NCI-H2227 (cell line): Measurements from ENCODE around the gene RAD51B.

Experiments
- DNase-seq: peaks from one replicate; lab custom pipeline; 2025; ENCODE audit not compliant: unreplicated experiment; lab: John Stamatoyannopoulos, UW

The RAD51B gene

DNA sequence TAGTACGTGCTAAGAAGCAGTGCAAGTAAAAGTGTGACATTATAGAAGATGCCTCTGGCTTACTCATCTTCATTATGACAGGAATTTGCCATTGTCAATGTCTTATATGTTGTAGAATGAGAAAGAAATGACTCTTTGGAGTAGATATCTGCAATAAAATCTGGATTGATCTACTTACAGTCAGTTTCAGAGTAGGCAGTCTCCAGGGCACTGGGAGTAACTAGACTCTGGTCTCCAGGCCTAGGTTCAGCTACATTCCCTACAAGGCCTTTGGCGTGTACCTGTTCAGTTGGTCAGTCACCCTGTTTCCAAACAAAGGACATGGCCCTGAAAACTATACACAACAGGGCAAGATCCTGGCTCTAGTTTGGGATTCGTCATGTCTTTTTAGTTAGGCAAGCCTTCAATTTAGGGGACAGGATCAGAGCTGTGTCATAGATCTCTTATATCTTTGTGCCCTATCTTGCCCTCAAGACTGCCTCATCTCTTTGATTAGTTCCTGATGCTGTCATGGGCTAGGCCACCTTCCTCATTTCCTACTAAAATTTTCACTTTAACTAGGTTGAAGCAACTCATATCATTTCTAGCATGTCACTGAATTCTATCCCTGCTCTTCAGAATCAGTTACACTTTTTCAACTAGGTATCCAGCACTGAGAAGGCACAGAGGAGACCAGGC, 410.0 kb downstream of the RAD51B start:
- no peak for DNase-seq

DNA sequence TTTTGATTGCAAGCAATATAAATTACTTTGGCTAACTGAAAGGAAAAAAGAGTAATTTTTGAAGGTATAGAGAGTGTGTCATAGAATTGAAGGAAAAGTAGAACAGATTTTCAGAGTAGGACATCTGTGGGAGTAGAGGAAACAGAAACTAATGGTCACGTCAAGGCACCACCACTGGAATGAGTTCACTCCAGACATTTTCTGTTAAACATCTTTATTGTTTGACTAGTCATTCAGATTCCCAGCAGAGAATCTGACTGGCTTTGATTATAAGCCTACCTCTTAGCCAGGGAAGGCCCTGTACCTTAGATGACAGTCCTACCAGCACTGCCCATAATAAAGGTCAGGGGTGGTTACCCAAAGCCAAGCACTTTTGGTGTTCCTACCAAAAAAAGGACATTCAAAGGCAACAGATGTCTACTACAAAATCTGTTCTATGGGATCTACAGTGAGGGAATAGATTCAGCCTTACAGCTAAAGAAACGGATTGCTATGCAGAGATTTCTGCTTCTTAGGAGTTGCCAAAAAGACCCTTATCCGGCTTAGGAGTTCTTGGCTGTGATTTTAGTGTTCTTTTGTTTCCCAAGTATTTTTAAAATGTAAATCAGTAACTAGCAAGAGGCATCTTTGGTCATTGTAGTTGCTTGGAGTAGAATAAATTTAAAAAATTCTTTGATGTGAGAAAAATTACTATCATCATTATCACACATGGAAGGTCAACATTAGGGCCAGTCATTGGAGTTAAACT, 410.8 kb downstream of the RAD51B start:
- no peak for DNase-seq

DNA sequence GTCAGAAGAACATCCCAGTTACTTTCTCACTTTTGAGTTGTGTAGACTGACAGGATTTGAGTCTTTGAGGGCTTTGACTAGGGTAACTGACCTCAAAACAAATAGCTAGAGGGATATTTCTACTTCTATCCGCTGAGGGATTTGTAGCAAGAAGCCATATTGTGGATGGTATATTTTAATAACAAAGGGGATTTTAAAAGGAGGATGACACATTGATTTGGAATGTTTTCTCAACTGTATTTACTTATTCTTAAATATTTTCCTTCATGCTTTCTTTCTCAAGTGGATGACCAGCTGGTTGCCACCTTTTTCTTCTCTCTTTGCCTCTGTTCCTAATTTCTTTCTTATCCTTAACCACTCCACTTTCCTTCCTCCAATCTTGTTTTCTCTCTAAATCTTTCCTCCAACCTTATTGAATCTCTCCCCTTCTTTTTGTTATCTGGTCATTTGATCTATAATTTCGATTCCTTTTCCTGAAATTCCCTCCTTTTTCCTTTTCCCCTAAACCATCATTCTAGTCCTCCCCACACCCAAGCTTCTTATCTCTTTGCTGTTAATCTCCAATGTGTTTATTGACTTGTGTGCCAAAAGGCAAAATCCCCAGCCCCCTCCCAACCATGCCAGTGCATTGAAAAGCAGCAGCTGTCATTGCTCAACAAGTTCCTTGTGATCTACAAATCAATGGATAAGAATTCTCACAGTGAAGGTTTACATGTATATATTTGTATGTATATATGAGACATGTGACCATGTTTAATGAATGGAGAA, 411.6 kb downstream of the RAD51B start:
- DNase-seq = no peak

DNA sequence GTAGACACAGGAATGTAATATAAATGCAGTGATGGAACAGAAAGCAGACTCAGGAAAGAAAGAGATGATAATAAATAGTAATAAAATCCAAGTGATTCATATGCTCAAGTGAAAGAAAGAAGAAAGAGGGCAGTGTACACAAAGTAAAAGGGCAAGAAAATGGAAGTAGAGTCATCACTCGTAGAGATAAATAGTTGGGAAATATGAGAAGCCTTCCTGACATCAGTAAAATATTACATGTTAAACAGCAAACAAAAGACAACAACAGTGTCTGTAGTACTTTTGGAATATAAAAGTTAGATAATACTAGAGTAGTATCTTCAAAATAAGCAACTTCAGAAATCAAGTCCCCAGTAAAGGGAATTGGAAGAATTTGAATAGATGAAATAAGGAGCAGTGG, 412.3 kb downstream of the RAD51B start:
- no peak for DNase-seq

DNA sequence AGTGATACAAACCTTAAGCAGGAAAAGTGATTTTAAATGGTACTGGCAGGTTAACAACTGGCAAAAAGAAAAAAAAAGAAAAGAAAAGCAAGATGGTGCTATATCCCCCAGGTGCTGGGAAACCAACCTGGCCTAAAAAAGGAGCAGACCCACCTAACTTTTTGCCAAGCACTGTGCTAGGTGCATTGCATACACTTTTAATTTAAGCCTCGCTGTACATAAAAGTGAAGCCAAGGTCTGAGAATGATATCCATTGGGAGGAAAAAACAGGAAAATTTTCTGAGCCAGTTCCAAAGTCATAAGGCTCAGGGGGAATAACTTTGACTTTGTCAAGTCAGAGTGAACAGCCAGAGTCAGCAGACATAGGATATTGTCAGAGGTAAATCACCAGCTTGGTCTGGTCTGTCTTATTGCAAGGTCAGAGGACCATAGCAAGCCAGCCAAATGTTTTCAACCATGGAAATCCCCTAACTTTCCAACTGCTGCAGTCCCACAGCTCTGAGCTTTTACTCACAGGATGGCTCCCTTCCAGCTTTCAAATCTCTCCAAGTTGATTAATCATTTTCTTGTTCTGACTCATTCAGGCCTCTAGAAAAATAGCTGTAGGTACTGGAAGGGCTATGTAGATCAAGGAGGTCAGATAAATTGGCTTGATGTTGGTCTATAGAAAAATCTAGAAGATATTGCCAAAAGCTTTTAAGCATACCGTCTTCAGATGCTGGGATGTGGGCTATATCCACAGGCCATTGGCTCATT, 412.9 kb downstream of the RAD51B start:
- no peak for DNase-seq

DNA sequence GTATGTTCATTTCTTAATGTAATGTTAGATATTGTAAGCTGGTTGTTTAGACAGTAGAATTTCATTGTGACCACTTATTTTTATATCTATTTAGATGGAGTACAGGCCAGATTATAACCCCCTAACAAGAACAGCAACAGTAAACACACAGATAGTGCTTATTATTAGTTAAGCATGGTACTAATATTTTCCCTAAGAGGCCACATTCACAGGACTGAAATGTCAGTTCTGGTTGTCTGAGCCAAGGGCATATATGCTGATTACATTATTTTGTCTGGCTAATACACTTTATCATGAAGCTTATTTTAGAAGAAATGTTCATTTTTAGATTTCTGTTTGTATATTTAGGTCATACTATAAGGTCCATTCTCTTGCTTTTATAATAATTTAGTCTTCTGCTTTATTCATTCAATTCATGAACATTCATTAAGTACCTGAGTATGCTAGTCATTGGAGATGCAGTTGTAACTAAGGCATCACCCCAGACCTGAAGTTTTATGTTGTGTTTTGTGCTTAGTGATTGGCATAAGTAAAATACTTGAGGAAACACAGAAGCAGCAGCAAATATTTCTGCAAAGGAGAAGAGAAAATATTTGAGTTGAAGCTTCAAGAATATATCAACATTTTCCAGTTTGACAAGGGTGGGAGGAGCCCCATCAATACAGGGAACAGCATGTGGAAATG, 413.7 kb downstream of the RAD51B start:
- no peak for DNase-seq

DNA sequence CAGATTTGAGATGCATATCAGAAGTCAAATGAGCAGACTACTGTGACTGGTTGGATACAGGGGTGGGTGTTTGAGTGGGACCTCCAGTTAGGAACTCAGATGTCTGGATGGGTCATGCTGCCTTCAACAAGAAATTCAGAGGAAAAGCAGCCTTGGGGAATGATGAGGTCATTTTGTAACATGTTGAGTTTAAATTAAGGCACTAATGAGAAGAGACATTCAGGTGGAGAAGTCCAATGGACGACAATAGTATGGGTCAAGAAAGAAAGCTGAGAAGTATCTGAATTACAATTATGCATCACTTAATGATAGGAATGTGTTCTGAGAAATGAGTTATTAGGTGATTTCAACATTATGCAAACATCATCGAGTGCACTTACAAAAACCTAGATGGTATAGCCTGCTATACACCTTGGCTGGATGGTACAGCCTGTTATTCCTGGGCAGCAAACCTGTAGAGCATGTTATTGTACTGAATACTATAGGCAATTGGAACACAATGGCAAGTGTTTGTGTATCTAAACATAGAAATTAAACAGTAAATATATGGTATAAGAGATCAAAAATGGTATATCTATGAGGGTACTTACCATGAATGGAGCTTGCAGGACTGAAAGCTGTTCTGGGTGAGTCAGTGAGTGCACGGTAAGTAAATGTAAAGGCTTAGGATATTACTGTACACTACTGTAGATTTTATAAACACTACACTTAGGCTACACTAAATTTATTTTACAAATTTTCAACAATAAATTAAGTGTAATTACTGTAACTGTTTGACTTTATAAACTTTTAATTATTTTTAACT, 414.7 kb downstream of the RAD51B start:
- DNase-seq = no peak

DNA sequence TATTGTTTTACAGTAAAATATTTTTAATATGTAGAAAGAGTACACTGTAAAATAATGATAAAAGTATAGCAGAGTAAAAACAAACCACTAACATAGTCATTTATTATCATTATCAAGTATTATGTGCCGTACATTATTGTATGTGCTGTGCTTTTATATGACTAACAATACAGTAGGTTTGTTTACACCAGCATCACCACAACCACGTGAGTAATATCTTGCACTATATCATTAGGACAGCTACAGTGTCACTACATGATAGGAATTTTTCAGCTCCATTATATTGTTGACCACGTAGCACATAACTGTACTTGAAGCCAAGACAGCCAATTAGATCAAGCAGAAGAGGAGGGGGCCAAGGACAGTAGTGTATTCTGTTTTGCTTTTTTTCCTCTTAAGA, 415.4 kb downstream of the RAD51B start:
- no peak for DNase-seq

DNA sequence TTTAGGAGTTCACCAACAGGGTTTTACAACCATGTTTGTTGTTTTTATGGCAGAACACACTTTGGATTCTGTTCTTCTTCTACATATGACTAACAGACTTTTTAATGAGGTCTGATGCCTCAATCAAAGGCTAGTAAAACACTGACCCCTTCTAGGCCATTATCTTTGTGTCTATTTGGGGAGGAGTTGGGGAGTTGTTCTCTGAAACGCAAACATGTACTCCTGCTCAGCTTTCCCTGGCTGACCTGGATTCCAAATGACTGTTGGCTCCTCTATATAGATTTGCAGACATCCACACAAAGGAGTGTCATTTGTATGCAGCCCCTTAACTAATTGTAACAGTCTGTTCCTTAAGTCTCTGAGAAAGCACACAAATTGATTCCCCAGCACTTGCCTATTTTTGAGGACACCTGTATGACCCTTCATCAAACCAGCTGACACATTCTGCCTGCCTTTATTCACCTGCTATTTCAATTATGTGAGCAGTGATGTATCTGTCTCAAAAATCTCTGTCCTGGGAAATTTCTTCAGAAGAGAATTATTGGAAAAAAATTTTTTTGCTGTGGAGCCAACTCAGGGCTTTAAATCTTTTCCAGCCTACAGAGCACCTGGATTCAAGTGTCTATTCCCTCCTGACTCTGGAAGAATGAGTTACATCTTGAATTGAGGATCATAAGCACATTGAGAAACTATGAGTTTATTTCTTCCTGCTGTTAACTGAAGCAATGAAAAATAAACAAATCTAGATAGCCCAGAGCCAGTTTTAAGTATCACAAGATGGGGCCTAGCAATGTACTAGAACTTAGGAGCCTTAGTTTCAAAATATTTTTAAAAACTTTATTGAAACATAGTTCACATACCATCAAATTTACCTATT, 417.2 kb downstream of the RAD51B start:
- DNase-seq = no peak

DNA sequence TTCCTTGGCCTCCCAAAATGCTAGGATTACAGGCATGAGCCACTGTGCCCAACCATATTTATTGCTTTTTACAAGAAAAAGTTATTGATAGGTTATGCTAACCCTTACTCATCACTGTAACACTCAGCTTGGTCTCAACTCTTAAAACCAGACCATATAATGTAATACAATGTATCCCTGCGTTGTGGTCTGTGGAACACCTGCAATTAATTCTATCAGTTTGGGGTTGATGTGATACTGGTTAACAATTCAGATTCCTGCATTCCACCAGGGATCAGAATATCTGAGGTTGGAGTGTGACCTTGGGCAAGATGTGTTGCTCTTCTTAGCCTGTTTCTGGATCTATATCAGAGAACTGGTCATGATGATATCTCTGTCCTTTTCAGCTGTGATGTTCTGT, 419.0 kb downstream of the RAD51B start:
- no peak for DNase-seq

DNA sequence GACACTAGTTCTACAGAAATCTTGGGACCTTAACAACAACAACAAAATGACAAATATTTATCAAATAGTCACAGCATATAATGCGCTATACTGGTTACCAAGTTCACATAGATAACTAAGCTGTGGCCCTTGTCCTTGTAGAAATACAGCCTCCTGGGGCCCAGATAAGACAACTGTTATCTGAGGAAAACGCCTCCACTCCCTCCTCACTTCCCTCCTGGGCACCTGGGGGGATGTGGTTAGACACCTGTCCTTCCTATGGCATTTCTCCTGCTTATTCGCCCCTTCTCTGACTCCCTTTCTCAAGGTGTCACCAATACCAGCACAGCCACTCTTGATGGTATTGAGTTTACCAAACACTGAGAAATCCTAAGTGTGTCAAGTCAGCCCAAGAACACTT, 419.4 kb downstream of the RAD51B start:
- no peak for DNase-seq

DNA sequence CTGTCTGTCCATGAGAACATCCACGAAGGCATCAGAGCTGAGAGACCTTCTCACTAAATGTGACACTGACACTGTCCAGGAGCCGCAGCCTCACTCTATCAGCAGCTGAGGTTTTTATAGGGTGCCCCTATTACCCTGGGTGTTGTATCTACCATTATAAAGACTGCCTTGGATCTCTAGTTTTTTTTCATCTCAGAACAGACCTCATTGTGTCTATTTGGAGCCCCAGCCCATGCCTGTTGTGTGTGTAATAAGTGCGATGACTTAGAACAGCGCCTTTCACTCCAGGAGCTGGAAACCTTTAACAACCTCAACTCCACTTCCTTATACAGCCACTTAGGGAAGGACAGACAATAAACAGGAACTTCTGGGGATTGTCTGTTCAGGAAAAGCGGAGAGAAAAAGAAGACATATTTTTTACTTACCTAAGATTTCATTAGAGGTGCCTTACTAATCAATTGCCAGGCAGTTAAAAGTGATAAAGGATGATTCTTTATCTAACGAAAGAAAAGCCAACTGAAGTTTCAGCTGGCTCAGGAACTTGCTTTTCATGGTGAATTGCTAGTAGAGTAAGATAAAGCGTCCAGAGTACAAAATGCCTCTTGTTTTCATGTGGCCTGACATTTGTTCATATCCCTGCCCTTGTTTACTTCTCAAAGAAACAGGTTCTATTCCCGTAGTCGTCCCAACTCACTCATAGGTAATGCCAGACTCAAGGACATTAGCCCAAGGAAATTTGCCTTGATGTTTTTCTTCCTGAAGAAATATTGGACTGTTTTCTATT, 420.6 kb downstream of the RAD51B start:
- no peak for DNase-seq

DNA sequence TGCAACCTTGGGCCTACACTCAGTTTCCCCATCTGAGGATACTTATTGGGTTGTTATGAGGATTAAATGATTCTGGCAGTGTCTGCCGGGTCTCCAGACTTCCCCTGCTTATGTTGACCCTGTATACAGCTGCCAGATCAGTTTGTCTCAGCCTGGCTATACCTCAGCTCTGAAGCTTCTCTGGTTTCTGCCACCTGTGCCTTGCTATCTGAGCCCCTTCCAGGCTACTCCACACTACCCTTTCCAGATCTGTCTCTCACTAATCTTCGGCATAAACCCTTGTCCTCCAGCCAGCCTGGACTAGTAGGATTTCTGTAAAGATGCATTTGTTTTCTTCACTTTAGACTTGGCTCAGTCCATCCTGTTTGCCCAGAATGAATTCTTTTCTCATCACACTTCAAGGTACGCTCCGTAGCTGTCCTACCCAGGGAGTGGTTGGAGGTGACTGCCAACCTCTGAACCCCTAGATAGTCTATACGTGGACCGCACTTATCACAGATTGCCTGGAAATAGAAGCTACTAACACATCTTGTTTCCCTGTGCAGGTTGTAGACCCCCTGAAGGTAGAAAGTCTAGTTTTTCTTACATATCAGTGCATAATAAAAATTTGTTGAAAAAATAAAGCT, 422.4 kb downstream of the RAD51B start:
- no peak for DNase-seq

DNA sequence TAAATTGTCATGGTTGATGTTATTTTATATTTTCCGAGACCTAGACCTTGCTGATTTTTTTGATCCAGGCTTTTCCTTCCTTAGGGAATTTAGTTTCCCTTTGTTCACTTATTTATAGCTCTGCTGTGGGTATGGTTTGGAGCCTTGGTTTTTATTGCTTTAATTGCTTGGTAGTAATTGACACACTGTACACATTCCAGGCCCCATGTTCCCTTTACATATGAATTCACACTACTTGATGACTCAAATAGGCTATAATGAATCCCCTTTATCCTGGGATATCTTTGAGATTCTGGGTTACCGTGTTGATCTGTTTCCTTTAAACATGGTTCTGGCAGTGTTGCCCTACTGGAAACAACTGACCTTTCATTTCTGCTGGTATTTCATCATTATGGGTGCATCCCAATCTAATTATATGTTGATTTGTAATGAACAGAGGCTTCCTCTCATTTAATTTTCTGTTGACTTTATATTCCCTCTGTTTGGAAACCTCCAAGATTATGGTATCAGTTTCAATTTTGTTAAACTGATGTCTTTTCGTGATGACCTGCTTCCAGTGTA, 424.0 kb downstream of the RAD51B start:
- DNase-seq = no peak

DNA sequence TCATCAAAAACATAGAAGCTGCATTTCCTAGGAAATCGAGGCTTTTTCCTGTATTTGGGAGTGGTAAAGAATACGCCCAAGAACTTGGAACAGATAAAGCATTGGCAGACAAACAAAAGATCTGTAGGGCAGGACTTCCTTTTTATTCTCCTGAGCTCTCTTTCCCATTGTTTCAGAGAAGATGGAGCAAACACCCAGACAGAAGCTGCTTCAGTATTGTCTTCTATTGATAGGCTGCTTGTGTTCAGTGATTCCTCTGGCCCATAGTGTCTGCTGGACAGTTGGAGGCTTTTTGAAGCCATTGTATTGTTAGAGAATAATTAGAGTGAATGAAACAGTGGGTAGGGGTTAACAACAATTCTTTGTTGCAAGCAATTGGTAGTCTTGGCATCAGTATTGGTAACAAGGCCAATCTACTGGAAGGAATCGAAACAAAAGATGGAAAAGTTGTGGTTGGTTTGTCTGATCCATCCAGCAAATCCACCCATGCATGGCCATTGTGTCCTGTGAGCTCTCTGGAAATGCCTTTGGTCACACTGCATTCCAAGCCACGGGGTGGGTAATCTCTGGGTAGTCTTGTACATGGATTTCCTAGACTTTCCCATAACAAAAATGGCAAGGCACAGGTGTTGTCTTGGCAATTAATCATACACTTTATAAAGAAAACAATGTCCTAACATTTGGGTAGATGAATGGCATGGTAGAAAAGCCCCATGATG, 424.8 kb downstream of the RAD51B start:
- DNase-seq = no peak

DNA sequence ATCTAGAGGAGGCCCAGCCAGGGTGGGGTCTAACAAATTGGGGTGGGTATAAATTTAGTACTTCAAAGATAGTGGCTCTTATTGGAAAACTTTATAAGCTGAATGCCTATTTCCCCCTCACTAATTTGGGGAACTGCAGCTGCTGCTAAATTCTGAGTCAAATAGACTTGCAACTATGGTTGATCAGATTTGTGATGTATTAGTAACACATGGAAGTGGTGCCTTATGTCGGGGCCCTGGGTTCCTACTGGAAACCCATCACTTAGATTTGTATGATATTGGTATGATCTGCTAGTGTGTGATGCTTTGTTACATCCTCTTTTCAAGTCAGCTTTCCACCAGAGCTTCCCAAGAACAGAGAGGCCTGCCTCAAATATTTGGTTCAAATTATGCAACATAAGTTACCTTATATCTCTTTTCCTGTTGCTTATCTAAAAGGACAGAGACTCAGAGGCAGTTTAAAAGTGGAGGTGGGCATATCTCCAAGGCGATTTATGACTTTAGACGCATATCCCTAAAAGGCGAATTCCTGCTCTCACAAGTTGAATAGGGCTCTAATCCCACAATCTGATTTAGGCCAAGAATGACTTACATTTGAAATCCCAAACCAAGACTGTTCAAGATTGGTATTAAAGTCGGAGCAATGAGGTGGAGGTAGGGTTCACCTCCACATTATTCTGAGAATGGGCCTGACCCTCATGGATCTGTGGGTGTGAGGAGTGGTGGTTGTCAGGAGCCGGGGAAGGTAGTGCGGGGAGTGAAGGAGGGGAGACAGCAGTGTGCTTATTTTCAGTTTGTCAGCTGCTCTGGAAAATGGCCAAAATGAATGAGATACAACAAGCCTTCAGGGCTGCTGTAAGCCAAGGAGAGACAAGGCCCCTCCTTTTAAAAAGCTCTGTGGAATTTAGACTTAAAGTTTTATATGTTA, 425.8 kb downstream of the RAD51B start:
- DNase-seq = no peak
